H1 (cell line): Measurements from ENCODE around the gene HTR3E.

Experiments used
- CBX5 ChIP-seq: fragments of 300-800, 300-1000 bp; sonication (generic); IDR thresholded peaks from 2 replicates; pipeline ENCODE4 v1.7.1; 2016; ENCODE audit warnings: antibody characterized with exemption, low read length, low read depth
- CHD1 ChIP-seq: IDR thresholded peaks from 2 replicates; pipeline ENCODE4 v1.6.1; 2012; ENCODE audit warnings: low read depth, low read length, improper control_type of control experiment
- CTCF ChIP-seq, 3 experiments: IDR thresholded peaks; 1 replicate in 2 of 3; 2 replicates in 1 of 3; pipeline versions ENCODE4 v1.5.1 to v1.6.1; 2011; ENCODE audit warnings: low read length in 3 of 3, mild to moderate bottlenecking in 3 of 3, inconsistent platforms in 2 of 3, low read depth in 1 of 3, moderate library complexity in 1 of 3; ENCODE audit not compliant: insufficient read depth in 1 of 3; ENCODE audit errors: control extremely low read depth in 1 of 3
- POLR2A ChIP-seq, 2 experiments: IDR thresholded peaks; 1 replicate in 1 of 2; 2 replicates in 1 of 2; pipeline ENCODE4 v1.6.1; 2011; ENCODE audit warnings: low read depth in 2 of 2, low read length in 2 of 2, mild to moderate bottlenecking in 2 of 2; ENCODE audit errors: control extremely low read depth in 1 of 2
- POLR2AphosphoS5 ChIP-seq: IDR thresholded peaks from 2 replicates; pipeline ENCODE4 v1.6.1; 2011; ENCODE audit warnings: low read depth, low read length
- TAF1 ChIP-seq: IDR thresholded peaks from 2 replicates; pipeline ENCODE4 v1.6.1; 2011; ENCODE audit warnings: mild to moderate bottlenecking, low read depth, low read length
- TAF7 ChIP-seq: optimal IDR thresholded peaks from 2 replicates; pipeline ENCODE3; 2011; ENCODE audit warnings: low read depth, mild to moderate bottlenecking, inconsistent platforms, low read length, moderate library complexity, borderline replicate concordance

GRCh38 chr3:184075901-184076300, 21.0 kb upstream of the HTR3E start:
- TF ChIP-seq POLR2AphosphoS5: no peak
- no peak for TF ChIP-seq CTCF (IDR thresholded peaks at IDR 0.05; ENCODE audit: control extremely low read depth in 1 of 3, insufficient read depth in 1 of 3, low read depth in 1 of 3, low read length in 3 of 3)
- no peak for TF ChIP-seq TAF7
- no peak for TF ChIP-seq CHD1
- no peak for TF ChIP-seq POLR2A (IDR thresholded peaks at IDR 0.05; ENCODE audit: control extremely low read depth in 1 of 2, low read depth in 2 of 2, low read length in 2 of 2)
- no peak for TF ChIP-seq CBX5
- no peak for TF ChIP-seq TAF1
